ENCODE results near the gene PIKFYVE. TPM values are rescaled to one million over a fixed set of nuclear protein-coding genes. Genes with fewer than 3 reads are reported as not detected.
A peak's percentile ranks its signal among the peaks of the same experiment; 100 is the strongest.
"Not testable (repeated sequence)": the region's sequence is repeated elsewhere in the genome, so short reads cannot be mapped to it uniquely, and the experiment has no call there.

The PIKFYVE gene, protein sequence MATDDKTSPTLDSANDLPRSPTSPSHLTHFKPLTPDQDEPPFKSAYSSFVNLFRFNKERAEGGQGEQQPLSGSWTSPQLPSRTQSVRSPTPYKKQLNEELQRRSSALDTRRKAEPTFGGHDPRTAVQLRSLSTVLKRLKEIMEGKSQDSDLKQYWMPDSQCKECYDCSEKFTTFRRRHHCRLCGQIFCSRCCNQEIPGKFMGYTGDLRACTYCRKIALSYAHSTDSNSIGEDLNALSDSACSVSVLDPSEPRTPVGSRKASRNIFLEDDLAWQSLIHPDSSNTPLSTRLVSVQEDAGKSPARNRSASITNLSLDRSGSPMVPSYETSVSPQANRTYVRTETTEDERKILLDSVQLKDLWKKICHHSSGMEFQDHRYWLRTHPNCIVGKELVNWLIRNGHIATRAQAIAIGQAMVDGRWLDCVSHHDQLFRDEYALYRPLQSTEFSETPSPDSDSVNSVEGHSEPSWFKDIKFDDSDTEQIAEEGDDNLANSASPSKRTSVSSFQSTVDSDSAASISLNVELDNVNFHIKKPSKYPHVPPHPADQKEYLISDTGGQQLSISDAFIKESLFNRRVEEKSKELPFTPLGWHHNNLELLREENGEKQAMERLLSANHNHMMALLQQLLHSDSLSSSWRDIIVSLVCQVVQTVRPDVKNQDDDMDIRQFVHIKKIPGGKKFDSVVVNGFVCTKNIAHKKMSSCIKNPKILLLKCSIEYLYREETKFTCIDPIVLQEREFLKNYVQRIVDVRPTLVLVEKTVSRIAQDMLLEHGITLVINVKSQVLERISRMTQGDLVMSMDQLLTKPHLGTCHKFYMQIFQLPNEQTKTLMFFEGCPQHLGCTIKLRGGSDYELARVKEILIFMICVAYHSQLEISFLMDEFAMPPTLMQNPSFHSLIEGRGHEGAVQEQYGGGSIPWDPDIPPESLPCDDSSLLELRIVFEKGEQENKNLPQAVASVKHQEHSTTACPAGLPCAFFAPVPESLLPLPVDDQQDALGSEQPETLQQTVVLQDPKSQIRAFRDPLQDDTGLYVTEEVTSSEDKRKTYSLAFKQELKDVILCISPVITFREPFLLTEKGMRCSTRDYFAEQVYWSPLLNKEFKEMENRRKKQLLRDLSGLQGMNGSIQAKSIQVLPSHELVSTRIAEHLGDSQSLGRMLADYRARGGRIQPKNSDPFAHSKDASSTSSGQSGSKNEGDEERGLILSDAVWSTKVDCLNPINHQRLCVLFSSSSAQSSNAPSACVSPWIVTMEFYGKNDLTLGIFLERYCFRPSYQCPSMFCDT (N-terminal part only)
- 16.1 TPM for total RNA-seq
- long read RNA-seq, partial matches to known transcripts, result 4 of 4 reads
- long read RNA-seq, other reads (novel, unspliced or antisense), result 0 of 4 reads

GRCh38 chr2:208265801-208266552, at the start of gene PIKFYVE:
PIKFYVE (plus strand) TSS chr2:208266255; CDS start chr2:208271520, 5,265 bp downstream.
- ATAC-seq (peak; percentile 97), DNase-seq (peak; percentile 95)
- intact Hi-C loops (cut with micrococcal nuclease), result no loop called here

DNA sequence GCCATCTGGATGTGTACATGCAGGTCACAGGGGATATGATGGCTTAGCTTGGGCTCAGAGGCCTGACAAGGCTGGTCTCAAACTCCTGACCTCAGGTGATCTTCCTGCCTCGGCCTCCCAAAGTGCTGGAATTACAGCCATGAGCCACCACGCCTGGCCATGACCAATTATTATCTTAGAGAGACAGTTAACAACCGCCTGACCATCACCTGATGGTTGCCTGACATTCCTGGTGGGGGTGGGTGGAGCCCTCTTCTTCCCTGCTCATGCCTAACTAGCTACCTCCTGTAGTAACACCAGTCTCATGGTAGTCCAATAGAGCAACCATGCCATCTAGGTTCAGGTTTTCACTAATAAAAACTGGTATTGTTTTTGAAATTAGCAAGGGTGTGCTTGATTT, 44.2 kb upstream of the PIKFYVE start:
- DNase-seq; ATAC-seq; intact Hi-C loops (cut with micrococcal nuclease): not testable (repeated sequence)

- no peak for DNase-seq
- intact Hi-C loops (cut with micrococcal nuclease), result no loop called here
- ATAC-seq, result no peak
Measured at GRCh38 chr2:208222351-208222750, 43.7 kb upstream of the PIKFYVE start.

DNA sequence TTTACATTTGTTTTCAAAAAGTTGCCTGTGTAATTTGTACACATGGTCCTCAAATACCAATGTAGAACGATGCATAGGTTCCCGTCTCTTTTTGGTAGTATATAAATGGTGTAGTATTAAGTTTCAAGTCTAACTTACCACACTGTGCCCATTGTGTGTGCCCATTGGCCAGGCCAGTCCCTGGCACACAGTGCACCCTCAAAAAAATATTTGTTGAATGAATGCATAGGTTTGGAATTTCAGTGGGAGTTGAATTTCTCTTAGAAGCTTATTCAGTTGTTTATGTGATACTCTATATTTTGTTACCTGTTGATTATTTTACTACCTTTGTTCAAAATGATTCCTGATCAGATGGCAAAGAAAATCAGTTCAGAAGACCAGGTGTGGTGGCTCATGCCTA, 41.3 kb upstream of the PIKFYVE start:
- intact Hi-C loops (cut with micrococcal nuclease), result no loop called here
- ATAC-seq (no peak), DNase-seq (no peak)

DNA sequence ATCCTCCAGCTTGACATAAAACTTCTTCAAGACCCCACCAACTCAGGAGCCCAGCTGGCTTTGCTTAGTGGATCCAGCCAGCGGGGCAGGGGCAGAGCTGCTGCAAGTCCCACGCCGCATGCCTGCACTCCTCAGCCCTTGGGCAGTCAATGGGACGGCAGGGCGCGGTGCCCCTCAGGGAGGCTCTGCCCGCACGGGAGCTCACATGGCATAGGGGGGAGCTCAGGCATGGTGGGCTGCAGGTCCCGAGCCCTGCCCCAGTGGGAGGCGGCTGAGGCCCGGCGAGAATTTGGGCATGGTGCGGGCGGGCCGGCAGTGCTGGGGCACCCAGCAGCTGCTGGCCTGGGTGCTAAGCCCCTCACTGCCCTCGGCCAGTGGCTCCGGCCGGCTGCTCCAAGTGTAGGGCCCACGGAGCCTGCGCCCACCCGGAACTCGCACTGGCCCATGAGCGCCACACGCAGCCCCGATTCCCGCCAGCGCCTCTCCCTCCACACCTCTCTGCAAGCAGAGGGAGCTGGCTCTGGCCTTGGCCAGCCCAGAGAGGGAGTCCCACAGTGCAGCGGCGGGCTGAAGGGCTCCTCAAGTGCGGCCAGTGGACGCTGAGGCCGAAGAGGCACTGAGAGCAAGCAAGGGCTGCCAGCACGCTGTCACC, 38.3 kb upstream of the PIKFYVE start:
- DNase-seq, result no peak
- ATAC-seq, result no peak
- intact Hi-C loops (cut with micrococcal nuclease), result no loop called here

DNA sequence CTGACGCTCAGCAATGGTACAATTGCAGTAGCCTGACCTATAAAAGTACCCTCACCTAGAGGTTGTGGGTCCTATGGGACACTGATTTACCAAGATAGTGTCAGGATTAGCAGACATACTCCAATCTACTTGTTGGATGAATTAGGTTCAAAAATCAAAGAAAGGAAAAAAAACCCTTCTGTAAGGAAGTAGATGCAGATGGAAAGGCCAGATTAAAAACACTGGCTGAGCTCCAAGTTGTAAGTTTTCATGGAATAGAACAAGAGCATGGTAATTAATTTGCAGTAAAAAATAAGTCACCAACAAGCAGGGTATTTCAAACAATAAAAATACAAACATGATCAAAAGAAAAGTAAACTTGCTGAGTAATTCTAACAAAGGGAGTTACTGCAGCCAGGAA, 37.6 kb upstream of the PIKFYVE start:
- intact Hi-C loops (cut with micrococcal nuclease), result no loop called here
- no peak for ATAC-seq
- no peak for DNase-seq

GRCh38 chr2:208234786-208235185, 31.3 kb upstream of the PIKFYVE start:
- ATAC-seq, result no peak
- intact Hi-C loops (cut with micrococcal nuclease), result no loop called here
- no peak for DNase-seq

DNA sequence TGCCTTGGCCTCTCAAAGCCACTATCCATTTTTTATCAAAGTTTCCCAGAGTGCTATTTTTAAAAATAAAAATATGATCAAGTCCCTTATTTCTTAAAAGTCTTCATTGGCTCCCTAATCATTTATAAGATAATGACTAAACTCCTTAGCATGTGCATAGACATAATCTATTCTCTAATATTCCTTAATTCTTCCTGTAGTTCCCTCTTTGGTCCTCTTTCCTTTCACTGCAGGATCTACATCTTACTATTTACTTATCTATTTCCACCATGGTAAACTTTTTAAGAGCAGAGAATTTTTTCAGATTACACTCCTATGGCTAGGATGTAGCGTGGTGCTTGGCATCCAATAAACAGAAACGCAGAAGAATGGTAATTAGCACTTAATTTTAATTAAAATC, 30.2 kb upstream of the PIKFYVE start:
- DNase-seq, result no peak
- intact Hi-C loops (cut with micrococcal nuclease), result no loop called here
- ATAC-seq, result no peak

- intact Hi-C loops (cut with micrococcal nuclease), result no loop called here
Measured at GRCh38 chr2:208239770-208240493, 26.1 kb upstream of the PIKFYVE start.

GRCh38 chr2:208240619-208241209, 25.3 kb upstream of the PIKFYVE start:
- intact Hi-C loops (cut with micrococcal nuclease), result no loop called here
- DNase-seq (no peak), ATAC-seq (no peak)

More at GRCh38 chr2:208239770-208240493, 26.1 kb upstream of the PIKFYVE start:
- DNase-seq, result no peak
- ATAC-seq, result no peak

- DNase-seq (no peak), ATAC-seq (no peak)
- intact Hi-C loops (cut with micrococcal nuclease), result no loop called here
Measured at GRCh38 chr2:208244422-208244821, 21.6 kb upstream of the PIKFYVE start.

- DNase-seq, result no peak
- intact Hi-C loops (cut with micrococcal nuclease), result no loop called here
- no peak for ATAC-seq
Measured at GRCh38 chr2:208245746-208246145, 20.3 kb upstream of the PIKFYVE start.

DNA sequence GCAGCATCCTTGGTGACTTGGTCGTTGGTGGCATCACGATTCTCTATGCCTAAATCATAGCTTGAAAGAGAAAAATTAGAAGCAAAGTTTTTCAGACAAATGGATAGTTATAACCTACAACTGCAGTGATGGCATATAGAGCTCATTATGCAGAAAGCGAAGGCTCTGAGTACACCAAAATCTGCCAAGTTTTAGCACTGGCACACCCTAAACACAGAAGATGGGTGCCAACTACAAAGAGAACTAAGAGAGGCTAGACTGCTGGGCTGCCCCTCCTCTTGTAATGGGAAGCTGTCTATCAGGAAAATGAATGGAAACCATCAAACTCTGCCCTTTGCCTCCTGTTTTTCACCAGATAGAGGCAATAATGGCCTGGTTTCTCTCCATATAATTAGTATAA, 17.5 kb upstream of the PIKFYVE start:
- intact Hi-C loops (cut with micrococcal nuclease), result no loop called here
- DNase-seq (no peak), ATAC-seq (no peak)

DNA sequence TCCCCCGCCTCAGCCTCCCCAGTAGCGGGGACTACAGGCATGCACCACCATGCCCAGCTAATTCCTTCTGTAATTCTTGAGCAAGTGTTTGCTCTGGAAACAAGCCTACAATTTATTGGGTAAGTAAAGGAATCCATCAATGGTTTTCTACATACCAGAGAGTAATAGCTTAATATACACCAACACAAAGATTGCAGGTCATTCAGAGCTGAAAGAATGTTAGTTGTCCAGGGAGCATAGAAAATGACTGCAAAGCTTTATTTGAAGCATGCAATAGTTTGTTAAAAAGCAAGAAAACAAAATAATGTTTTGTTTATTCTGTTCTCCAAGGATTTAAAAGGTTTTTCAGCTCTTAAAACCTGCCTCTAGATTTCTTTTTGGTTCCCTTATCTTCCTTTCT, 16.8 kb upstream of the PIKFYVE start:
- DNase-seq (no peak), ATAC-seq (no peak)
- intact Hi-C loops (cut with micrococcal nuclease), result no loop called here

DNA sequence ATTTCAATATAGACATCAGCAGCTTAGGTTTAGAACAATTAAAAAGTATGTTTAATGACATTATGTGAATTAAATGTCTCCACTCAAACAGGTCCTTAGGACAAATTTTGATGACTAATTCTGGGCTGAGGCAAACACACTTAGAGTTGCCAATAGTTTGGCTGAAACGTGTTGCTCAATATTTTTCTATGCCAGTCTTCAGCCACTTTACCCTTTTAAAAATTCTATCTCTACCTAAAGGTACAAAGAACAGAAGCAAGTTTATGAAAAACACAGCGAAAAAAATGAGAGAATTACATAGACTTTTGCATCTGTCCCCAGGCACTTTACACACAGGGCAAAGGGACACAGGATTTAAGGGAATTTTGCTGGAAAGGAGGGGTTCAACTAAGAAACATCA, 15.7 kb upstream of the PIKFYVE start:
- DNase-seq (no peak), ATAC-seq (no peak)
- intact Hi-C loops (cut with micrococcal nuclease), result no loop called here

- DNase-seq (no peak), ATAC-seq (no peak)
- intact Hi-C loops (cut with micrococcal nuclease), result no loop called here
Measured at GRCh38 chr2:208251098-208251497, 15.0 kb upstream of the PIKFYVE start.
